Ishikawa (cell line): ENCODE measurements around the gene ZMYND10.

Source experiments
- CEBPB ChIP-seq: IDR thresholded peaks from 2 replicates; pipeline ENCODE4 v1.6.1; 2012
- CREB1 ChIP-seq: IDR thresholded peaks from 2 replicates; pipeline ENCODE4 v1.6.1; 2012; ENCODE audit warnings: low read depth
- EGR1 ChIP-seq: IDR thresholded peaks from 2 replicates; pipeline ENCODE4 v1.6.1; 2012
- EP300 ChIP-seq: IDR thresholded peaks from 2 replicates; pipeline ENCODE4 v1.6.1; 2012; ENCODE audit warnings: borderline replicate concordance
- FOXM1 ChIP-seq: IDR thresholded peaks from 2 replicates; pipeline ENCODE4 v1.6.1; 2012; ENCODE audit warnings: low read depth, borderline replicate concordance
- MAX ChIP-seq: IDR thresholded peaks from 2 replicates; pipeline ENCODE4 v1.6.1; 2012
- NFIC ChIP-seq: IDR thresholded peaks from 2 replicates; pipeline ENCODE4 v1.6.1; 2012
- RAD21 ChIP-seq: IDR thresholded peaks from 2 replicates; pipeline ENCODE4 v1.6.1; 2012; ENCODE audit warnings: low read depth
- REST ChIP-seq: IDR thresholded peaks from 2 replicates; pipeline ENCODE4 v1.6.1; 2012; ENCODE audit warnings: low read depth, mild to moderate bottlenecking
- TAF1 ChIP-seq: IDR thresholded peaks from 2 replicates; pipeline ENCODE4 v1.6.1; 2012; ENCODE audit warnings: low read depth, mild to moderate bottlenecking
- TCF12 ChIP-seq: IDR thresholded peaks from 2 replicates; pipeline ENCODE4 v1.6.1; 2012; ENCODE audit warnings: low read depth
- TEAD4 ChIP-seq: IDR thresholded peaks from 2 replicates; pipeline ENCODE4 v1.6.1; 2012
- USF1 ChIP-seq: IDR thresholded peaks from 2 replicates; pipeline ENCODE4 v1.6.1; 2012
- YY1 ChIP-seq: IDR thresholded peaks from 2 replicates; pipeline ENCODE4 v1.6.1; 2012; ENCODE audit warnings: low read depth
- ZBTB7A ChIP-seq: IDR thresholded peaks from 2 replicates; pipeline ENCODE4 v1.6.1; 2012; ENCODE audit warnings: low read depth

Gene ZMYND10

GRCh38 chr3:50345586-50346234 is at the start of gene ZMYND10:
ZMYND10 (minus strand) TSS chr3:50345732; CDS start chr3:50345579, 153 bp downstream.
- TF ChIP-seq TAF1, result no peak
- no peak for TF ChIP-seq YY1
- no peak for TF ChIP-seq ZBTB7A
- TF ChIP-seq NFIC, result no peak
- no peak for TF ChIP-seq USF1
- no peak for TF ChIP-seq RAD21
- TF ChIP-seq EGR1, result no peak
- TF ChIP-seq TCF12, result no peak
- TF ChIP-seq MAX, result no peak
- TF ChIP-seq REST, result no peak
- TF ChIP-seq FOXM1, result no peak
- TF ChIP-seq EP300, result no peak
- no peak for TF ChIP-seq CEBPB
- TF ChIP-seq CREB1, result no peak
- no peak for TF ChIP-seq TEAD4

GRCh38 chr3:50393061-50393460 is 47.5 kb upstream of the ZMYND10 start:
- no peak for TF ChIP-seq CREB1
- TF ChIP-seq NFIC, result no peak
- TF ChIP-seq REST, result no peak
- no peak for TF ChIP-seq FOXM1
- TF ChIP-seq MAX, result no peak
- TF ChIP-seq CEBPB, result no peak
- TF ChIP-seq TAF1, result no peak
- no peak for TF ChIP-seq YY1
- no peak for TF ChIP-seq RAD21
- TF ChIP-seq EP300, result no peak
- no peak for TF ChIP-seq ZBTB7A

- TF ChIP-seq TAF1 (no peak), YY1 (no peak), EP300 (no peak)
Measured at GRCh38 chr3:50392101-50392715, 46.7 kb upstream of the ZMYND10 start.

GRCh38 chr3:50390508-50391224 is 45.1 kb upstream of the ZMYND10 start:
- TF ChIP-seq MAX (no peak), TAF1 (no peak), NFIC (peak; percentile 65), CEBPB (no peak)

GRCh38 chr3:50389414-50389767 is 43.9 kb upstream of the ZMYND10 start:
- TF ChIP-seq TAF1 (no peak), USF1 (no peak), ZBTB7A (no peak), YY1 (no peak), TCF12 (no peak), EGR1 (no peak), TEAD4 (no peak), FOXM1 (no peak), REST (no peak), CREB1 (no peak)
